ENCODE measurements around the gene TRMU.
A peak's percentile ranks its signal among the peaks of the same experiment; 100 is the strongest.

The TRMU gene

GRCh38 chr22:46353483-46354105 lies 18.1 kb downstream of the TRMU start:
- Mint-ChIP-seq H3K9me3 (no peaks in the 10 kb centered on the region), H3K4me1 (no peaks in the 10 kb centered on the region), H3K27ac (no peak overlapping the region), H3K4me3 (no peak overlapping the region), H3K27me3 (no peaks in the 10 kb centered on the region), H3K36me3 (peaks cover 33% of the 10 kb centered on the region)
- DNase-seq = no peak
- CTCF ChIA-PET = interaction anchor here (1.4 kb wide), 1 partner anchor 14 kb away, joined by 3 read pairs; no protein-coding TSS in a partner anchor

- H3K36me3 Mint-ChIP-seq = peaks cover 27% of the 10 kb centered on the region
- H3K9me3 Mint-ChIP-seq = no peaks in the 10 kb centered on the region
- DNase-seq = no peak
- H3K27me3 Mint-ChIP-seq = no peaks in the 10 kb centered on the region
- no peak overlapping the region for H3K27ac Mint-ChIP-seq
- no peak overlapping the region for H3K4me3 Mint-ChIP-seq
- CTCF ChIA-PET = interaction anchor here (1.4 kb wide), 1 partner anchor 13 kb away, joined by 3 read pairs; no protein-coding TSS in a partner anchor
- no peaks in the 10 kb centered on the region for H3K4me1 Mint-ChIP-seq
Measured at GRCh38 chr22:46354176-46354992, 18.9 kb downstream of the TRMU start.

GRCh38 chr22:46354993-46355305 lies 19.4 kb downstream of the TRMU start:
- H3K27ac Mint-ChIP-seq = no peak overlapping the region
- no peak overlapping the region for H3K4me3 Mint-ChIP-seq
- peaks cover 24% of the 10 kb centered on the region for H3K36me3 Mint-ChIP-seq
- no peaks in the 10 kb centered on the region for H3K27me3 Mint-ChIP-seq
- H3K4me1 Mint-ChIP-seq = no peaks in the 10 kb centered on the region
- DNase-seq = no peak
- H3K9me3 Mint-ChIP-seq = no peaks in the 10 kb centered on the region
- CTCF ChIA-PET = interaction anchor here (1.4 kb wide), 2 partner anchors 12 to 133 kb away, joined by 3 read pairs; no protein-coding TSS in a partner anchor

GRCh38 chr22:46355369-46355995 lies 20.0 kb downstream of the TRMU start:
- H3K27me3 Mint-ChIP-seq = no peaks in the 10 kb centered on the region
- no peak overlapping the region for H3K27ac Mint-ChIP-seq
- H3K4me3 Mint-ChIP-seq = no peak overlapping the region
- DNase-seq = peak; percentile 76
- no peaks in the 10 kb centered on the region for H3K9me3 Mint-ChIP-seq
- CTCF ChIA-PET = interaction anchor here (1.3 to 1.4 kb wide), 3 partner anchors 12 to 186 kb away, joined by 3 read pairs; no protein-coding TSS in a partner anchor
- no peaks in the 10 kb centered on the region for H3K4me1 Mint-ChIP-seq
- H3K36me3 Mint-ChIP-seq = peaks cover 21% of the 10 kb centered on the region

GRCh38 chr22:46355996-46356471 lies 20.5 kb downstream of the TRMU start:
- no peak for DNase-seq
- CTCF ChIA-PET = interaction anchor here (1.3 to 1.4 kb wide), 3 partner anchors 12 to 186 kb away, joined by 3 read pairs; no protein-coding TSS in a partner anchor
- Mint-ChIP-seq H3K4me3 (no peak overlapping the region), H3K27ac (no peak overlapping the region), H3K36me3 (peaks cover 17% of the 10 kb centered on the region), H3K9me3 (no peaks in the 10 kb centered on the region), H3K4me1 (no peaks in the 10 kb centered on the region), H3K27me3 (no peaks in the 10 kb centered on the region)

- Mint-ChIP-seq H3K4me1 (no peaks in the 10 kb centered on the region), H3K27me3 (no peaks in the 10 kb centered on the region), H3K9me3 (no peaks in the 10 kb centered on the region), H3K27ac (no peak overlapping the region), H3K36me3 (peaks cover 17% of the 10 kb centered on the region), H3K4me3 (no peak overlapping the region)
- no peak for DNase-seq
- CTCF ChIA-PET = interaction anchor here (1.3 to 1.4 kb wide), 3 partner anchors 11 to 185 kb away, joined by 3 read pairs; no protein-coding TSS in a partner anchor
Measured at GRCh38 chr22:46356496-46357480, 21.3 kb downstream of the TRMU start.

- H3K27ac Mint-ChIP-seq = peak overlapping the region; percentile 55
- DNase-seq = no peak
Measured at GRCh38 chr22:46357711-46358520, 22.4 kb downstream of the TRMU start.

GRCh38 chr22:46358766-46359165 lies 23.3 kb downstream of the TRMU start:
- CTCF ChIA-PET = interaction anchor here (1.1 to 1.5 kb wide), 2 partner anchors 9 to 184 kb away, joined by 3 to 7 read pairs; no protein-coding TSS in a partner anchor
- Mint-ChIP-seq H3K4me1 (no peaks in the 10 kb centered on the region), H3K36me3 (peaks cover 6% of the 10 kb centered on the region), H3K9me3 (no peaks in the 10 kb centered on the region), H3K27me3 (peaks cover 5% of the 10 kb centered on the region), H3K27ac (no peak overlapping the region), H3K4me3 (no peak overlapping the region)
- DNase-seq = no peak

More at GRCh38 chr22:46357711-46358520, 22.4 kb downstream of the TRMU start:
- Mint-ChIP-seq H3K9me3 (no peaks in the 10 kb centered on the region), H3K4me1 (no peaks in the 10 kb centered on the region), H3K36me3 (peaks cover 8% of the 10 kb centered on the region), H3K27me3 (peaks cover under 1% of the 10 kb centered on the region), H3K4me3 (no peak overlapping the region)
- CTCF ChIA-PET = interaction anchor here (1.1 kb wide), 1 partner anchor 10 kb away, joined by 7 read pairs; no protein-coding TSS in a partner anchor

GRCh38 chr22:46359362-46359761 lies 23.8 kb downstream of the TRMU start:
- Mint-ChIP-seq H3K36me3 (peaks cover 6% of the 10 kb centered on the region), H3K9me3 (no peaks in the 10 kb centered on the region)
- DNase-seq = no peak

GRCh38 chr22:46360097-46360496 lies 24.6 kb downstream of the TRMU start:
- Mint-ChIP-seq H3K36me3 (peaks cover 6% of the 10 kb centered on the region), H3K27me3 (peaks cover 5% of the 10 kb centered on the region), H3K9me3 (no peaks in the 10 kb centered on the region), H3K4me1 (no peaks in the 10 kb centered on the region), H3K4me3 (no peak overlapping the region), H3K27ac (no peak overlapping the region)
- DNase-seq = no peak
- CTCF ChIA-PET = interaction anchor here (1.5 kb wide), 1 partner anchor 183 kb away, joined by 3 read pairs; no protein-coding TSS in a partner anchor

More at GRCh38 chr22:46359362-46359761, 23.8 kb downstream of the TRMU start:
- Mint-ChIP-seq H3K4me1 (no peaks in the 10 kb centered on the region), H3K27ac (no peak overlapping the region), H3K4me3 (no peak overlapping the region), H3K27me3 (peaks cover 5% of the 10 kb centered on the region)
- CTCF ChIA-PET = interaction anchor here (1.1 to 1.5 kb wide), 2 partner anchors 8 to 183 kb away, joined by 3 to 7 read pairs; no protein-coding TSS in a partner anchor

- H3K9me3 Mint-ChIP-seq = no peaks in the 10 kb centered on the region
- DNase-seq = no peak
- H3K27ac Mint-ChIP-seq = no peak overlapping the region
- CTCF ChIA-PET = no interaction called here
- no peaks in the 10 kb centered on the region for H3K4me1 Mint-ChIP-seq
- no peak overlapping the region for H3K4me3 Mint-ChIP-seq
- peaks cover 5% of the 10 kb centered on the region for H3K27me3 Mint-ChIP-seq
- peaks cover 2% of the 10 kb centered on the region for H3K36me3 Mint-ChIP-seq
Measured at GRCh38 chr22:46360891-46361290, 25.4 kb downstream of the TRMU start.

GRCh38 chr22:46361826-46362202 lies 26.3 kb downstream of the TRMU start:
- no peak for DNase-seq
- Mint-ChIP-seq H3K4me3 (no peak overlapping the region), H3K9me3 (no peaks in the 10 kb centered on the region), H3K4me1 (no peaks in the 10 kb centered on the region), H3K36me3 (peaks cover 2% of the 10 kb centered on the region), H3K27me3 (peaks cover 5% of the 10 kb centered on the region), H3K27ac (no peak overlapping the region)
- CTCF ChIA-PET = no interaction called here
